ENCODE results near the gene FLT3LG.

The FLT3LG gene

DNA sequence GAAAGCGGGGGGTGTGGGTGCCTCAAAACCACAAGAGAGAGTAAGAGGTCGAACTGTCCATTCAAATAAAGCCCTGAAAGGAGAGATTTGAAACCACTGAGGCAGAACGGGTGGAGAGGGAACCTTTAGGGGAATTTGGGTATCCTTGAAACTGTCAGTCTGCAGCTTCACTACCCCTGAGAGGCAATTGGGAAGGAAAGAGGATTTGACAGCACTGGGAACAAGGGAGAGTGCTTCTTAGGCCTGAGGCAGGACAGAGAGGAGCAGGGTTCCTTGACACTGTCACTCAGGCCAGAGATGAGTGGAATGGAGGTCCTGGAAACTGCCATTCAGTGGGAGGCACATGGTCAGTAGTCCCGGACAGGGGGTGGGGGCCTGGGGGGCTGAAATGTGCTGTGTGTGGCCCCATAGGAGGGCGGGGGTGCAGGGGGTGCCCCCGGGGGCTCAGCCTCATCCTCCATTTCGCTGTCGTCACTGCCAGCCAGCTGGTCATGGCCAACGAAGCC lies 43.8 kb upstream of the FLT3LG start:
- FAIRE-seq (no peak), DNase-seq (ENCODE audit: insufficient read length, low spot score) (no peak)
- TF ChIP-seq, protein P1, sequence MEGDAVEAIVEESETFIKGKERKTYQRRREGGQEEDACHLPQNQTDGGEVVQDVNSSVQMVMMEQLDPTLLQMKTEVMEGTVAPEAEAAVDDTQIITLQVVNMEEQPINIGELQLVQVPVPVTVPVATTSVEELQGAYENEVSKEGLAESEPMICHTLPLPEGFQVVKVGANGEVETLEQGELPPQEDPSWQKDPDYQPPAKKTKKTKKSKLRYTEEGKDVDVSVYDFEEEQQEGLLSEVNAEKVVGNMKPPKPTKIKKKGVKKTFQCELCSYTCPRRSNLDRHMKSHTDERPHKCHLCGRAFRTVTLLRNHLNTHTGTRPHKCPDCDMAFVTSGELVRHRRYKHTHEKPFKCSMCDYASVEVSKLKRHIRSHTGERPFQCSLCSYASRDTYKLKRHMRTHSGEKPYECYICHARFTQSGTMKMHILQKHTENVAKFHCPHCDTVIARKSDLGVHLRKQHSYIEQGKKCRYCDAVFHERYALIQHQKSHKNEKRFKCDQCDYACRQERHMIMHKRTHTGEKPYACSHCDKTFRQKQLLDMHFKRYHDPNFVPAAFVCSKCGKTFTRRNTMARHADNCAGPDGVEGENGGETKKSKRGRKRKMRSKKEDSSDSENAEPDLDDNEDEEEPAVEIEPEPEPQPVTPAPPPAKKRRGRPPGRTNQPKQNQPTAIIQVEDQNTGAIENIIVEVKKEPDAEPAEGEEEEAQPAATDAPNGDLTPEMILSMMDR (IDR thresholded peaks at IDR 0.05; ENCODE audit: insufficient read depth, missing control alignments) = no peak

DNA sequence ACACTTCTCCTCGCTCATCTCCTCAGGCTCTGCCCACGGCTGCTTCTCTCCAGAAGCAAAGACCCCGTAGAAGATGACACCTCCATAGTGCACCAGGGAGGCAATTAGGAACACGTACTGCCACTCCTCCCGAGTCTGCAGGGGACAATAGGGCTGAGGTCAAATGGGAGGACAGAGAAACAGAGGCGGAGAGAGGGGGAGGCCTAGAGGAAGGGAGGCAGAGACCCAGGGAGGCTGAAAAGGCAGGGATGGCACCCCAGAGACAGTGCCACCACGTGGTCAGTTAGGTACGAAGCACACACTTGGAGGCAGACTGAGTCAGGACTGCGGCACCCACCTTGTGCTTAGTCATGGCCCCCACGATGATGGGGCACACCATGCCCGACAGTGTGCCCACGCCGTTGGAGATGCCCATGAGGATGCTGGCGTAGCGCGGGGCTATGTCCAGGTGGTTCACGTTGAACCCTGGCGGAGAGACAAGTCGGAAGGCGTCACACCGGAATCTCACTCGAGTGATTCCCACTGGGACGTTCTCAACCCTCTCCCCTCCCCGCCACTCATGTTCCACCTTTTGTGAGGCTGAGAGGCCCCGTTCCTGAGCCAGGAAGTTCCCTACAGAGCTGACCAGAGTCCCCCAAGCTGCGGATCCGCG lies 43.2 kb upstream of the FLT3LG start:
- DNase-seq (ENCODE audit: insufficient read length, low spot score) = no peak
- FAIRE-seq = no peak

DNA sequence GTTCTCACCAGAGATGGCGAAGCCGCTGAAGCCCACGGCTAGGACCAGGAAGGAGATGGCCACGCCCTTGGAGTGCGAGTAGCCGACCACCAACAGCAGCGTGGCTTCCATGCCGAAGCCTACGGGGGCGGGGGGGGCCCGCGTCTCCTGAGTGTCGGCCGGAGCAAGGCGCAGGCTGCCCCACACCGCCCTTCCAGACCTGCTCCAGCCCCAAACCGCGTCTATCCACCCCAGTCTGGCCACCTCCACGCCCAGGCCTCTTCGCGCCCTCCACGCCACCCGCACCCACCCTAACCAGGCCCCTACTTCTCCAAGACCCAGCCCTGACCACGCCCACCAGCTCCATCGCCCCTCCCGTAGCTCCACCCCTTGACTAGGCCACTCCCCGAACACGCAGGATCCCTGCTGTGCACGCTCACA lies 42.7 kb upstream of the FLT3LG start:
- FAIRE-seq (no peak), DNase-seq (ENCODE audit: insufficient read length, low spot score) (no peak)
- TF ChIP-seq, protein P1 (IDR thresholded peaks at IDR 0.05; ENCODE audit: insufficient read depth, missing control alignments) = no peak

More for the DNA sequence above, 43.2 kb upstream of the FLT3LG start:
- TF ChIP-seq, protein P1 (IDR thresholded peaks at IDR 0.05; ENCODE audit: insufficient read depth, missing control alignments) = no peak

DNA sequence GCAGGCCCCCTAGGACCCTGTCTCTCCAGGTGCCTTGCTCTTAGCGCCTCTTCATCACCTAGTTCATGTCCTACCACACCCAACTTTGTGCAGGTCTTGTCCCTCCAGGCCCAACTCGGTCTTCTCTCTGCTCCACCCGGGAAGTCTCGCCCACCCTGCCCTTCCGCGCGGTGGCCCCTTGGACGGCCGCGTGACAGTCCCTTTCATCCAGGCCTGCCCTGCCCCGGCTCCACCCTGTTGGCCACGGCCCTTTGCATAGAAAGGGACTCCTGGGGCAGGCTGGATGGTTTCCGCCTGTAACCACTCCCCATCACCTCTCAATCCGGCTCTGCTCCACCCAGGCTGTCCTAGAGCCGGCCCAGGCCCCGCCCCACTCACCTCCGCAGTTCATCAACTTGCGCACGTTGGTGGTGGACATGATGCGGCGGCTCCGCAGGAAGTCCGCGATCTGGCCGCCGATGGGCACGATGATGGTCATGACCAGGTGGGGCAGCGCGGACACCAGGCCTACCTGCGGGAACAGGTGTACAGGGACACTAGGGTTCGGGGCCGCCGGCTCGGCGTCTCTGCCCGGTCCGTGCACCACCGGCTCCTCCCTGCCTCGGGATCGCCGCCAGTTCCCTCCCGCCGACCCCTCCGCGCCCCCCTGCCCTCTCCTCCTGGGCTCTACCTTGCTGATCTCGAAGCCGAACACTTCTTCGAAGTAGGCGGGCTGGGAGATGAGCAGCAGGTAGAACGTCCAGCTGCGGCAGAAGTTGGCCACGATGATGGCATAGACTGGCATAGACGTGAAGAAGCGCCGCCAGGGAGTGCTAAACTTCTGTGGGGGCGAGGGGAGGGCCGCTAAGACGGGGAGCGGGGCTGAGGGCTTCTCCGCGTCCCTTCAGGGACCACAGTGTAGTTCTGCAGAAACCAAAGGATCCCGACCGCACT lies 41.6 kb upstream of the FLT3LG start:
- no peak for FAIRE-seq
- TF ChIP-seq, protein P1 (IDR thresholded peaks at IDR 0.05; ENCODE audit: insufficient read depth, missing control alignments) = no peak
- no peak for DNase-seq (ENCODE audit: insufficient read length, low spot score)

DNA sequence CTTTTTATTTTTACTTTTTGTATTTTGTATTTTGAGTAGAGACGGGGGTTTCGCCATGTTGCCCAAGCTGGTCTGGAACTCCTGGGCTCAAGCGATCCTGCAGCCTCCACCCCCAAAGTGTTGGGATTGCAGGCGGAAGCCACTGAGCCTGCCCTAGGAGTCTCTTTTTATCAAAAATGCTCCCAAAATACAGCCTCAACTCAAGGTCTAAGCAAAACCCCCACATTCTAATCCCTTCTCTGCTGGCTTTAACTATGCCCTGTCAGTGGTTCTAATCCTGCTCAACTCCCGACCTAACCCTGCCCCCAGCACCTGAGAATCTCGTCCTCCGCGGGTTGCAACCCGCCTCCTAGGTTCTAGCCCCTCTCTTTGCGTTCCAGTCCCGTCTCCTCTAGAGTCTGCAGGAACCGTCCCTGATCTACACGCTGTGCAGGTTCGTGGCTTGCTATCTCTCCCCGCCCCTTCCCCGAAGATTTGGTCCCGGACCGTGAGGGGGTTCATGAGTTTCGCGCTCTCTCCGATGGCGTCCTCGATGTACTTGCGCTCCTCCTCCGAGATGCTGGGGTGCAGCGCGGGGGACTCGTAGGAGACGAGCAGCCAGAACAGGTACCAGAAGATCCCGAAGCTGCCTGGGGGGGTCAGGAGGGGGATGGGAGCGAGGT lies 40.6 kb upstream of the FLT3LG start:
- FAIRE-seq (no peak), DNase-seq (ENCODE audit: insufficient read length, low spot score) (no peak)
- TF ChIP-seq, protein P1 (IDR thresholded peaks at IDR 0.05; ENCODE audit: insufficient read depth, missing control alignments) = no peak

DNA sequence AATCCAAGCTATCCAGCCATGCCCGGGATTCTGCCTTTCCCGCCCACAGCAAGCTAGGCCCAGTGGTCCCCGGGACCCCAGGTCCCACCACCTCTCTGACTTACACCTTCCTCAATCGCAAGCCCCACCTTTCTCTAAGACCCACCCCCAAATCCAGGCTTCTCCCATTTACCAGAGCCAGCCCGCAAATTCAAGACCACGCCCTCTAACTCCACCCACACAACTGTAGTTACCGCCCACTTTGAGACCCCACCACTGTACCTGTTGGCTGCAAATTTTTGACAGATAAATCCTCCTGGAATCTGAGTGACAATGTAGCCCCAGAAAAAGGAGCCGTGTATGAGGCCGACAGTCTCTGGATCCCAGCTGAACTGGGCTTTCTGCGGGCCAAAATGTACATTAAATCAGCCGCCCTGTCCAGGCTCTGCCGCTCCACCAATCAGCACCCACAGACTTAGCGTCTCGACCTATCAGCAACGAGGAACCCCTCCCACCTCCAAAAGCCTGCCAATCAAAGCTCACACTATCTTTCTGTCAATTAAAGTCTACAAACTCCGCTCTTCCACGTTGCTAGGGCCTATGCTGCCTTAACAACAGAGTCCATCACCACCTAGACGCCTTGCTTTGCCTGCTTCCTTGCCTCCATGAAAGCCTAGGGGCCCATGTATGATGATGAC lies 39.0 kb upstream of the FLT3LG start:
- FAIRE-seq = no peak
- TF ChIP-seq, protein P1 (IDR thresholded peaks at IDR 0.05; ENCODE audit: insufficient read depth, missing control alignments) = no peak
- DNase-seq (ENCODE audit: insufficient read length, low spot score) = no peak

All from D721Med (cell line).